IPS DF 4.7 (cell line): ENCODE results near the gene AIM2.
A peak's percentile ranks its signal among the peaks of the same experiment; 100 is the strongest.
"Not testable (repeated sequence)": the region's sequence is repeated elsewhere in the genome, so short reads cannot be mapped to it uniquely, and the experiment has no call there.

ENCODE experiments used
- DNase-seq: peaks from one replicate; pipeline ENCODE4 v3.0.0-alpha.2; 2013; ENCODE audit warnings: low spot score; ENCODE audit errors: extremely low read depth

Gene AIM2

GRCh38 chr1:159076438-159077119 lies at the start of gene AIM2:
Gene AIM2 (minus strand): TSS chr1:159076766. CDS start chr1:159073499, 3,267 bp downstream.
- no peak for DNase-seq

GRCh38 chr1:159123587-159123986 lies 47.0 kb upstream of the AIM2 start:
- no peak for DNase-seq

- no peak for DNase-seq
These were observed 45.5 kb upstream of the AIM2 start for GRCh38 chr1:159122005-159122621.

GRCh38 chr1:159121526-159121925 lies 45.0 kb upstream of the AIM2 start:
- no peak for DNase-seq

GRCh38 chr1:159120317-159120716 lies 43.8 kb upstream of the AIM2 start:
- no peak for DNase-seq

GRCh38 chr1:159113596-159114433 lies 37.2 kb upstream of the AIM2 start:
- DNase-seq = no peak

GRCh38 chr1:159103021-159103420 lies 26.5 kb upstream of the AIM2 start:
- not testable (repeated sequence) for DNase-seq

- no peak for DNase-seq
These were observed 24.0 kb upstream of the AIM2 start for GRCh38 chr1:159100589-159100988.

- no peak for DNase-seq
These were observed 22.0 kb upstream of the AIM2 start for GRCh38 chr1:159098596-159098995.

- DNase-seq = no peak
These were observed 15.6 kb upstream of the AIM2 start for GRCh38 chr1:159092036-159092760.

- no peak for DNase-seq
These were observed 15.1 kb upstream of the AIM2 start for GRCh38 chr1:159091607-159092031.

GRCh38 chr1:159091180-159091560 lies 14.6 kb upstream of the AIM2 start:
- no peak for DNase-seq

- no peak for DNase-seq
These were observed 14.0 kb upstream of the AIM2 start for GRCh38 chr1:159090286-159091179.

GRCh38 chr1:159089184-159089791 lies 12.7 kb upstream of the AIM2 start:
- peak; percentile 9 for DNase-seq

GRCh38 chr1:159088546-159089183 lies 12.1 kb upstream of the AIM2 start:
- no peak for DNase-seq

- no peak for DNase-seq
These were observed 11.5 kb upstream of the AIM2 start for GRCh38 chr1:159088050-159088449.

- DNase-seq = no peak
These were observed 8.3 kb upstream of the AIM2 start for GRCh38 chr1:159084867-159085266.

- no peak for DNase-seq
These were observed 7.6 kb upstream of the AIM2 start for GRCh38 chr1:159084152-159084551.

GRCh38 chr1:159083013-159083412 lies 6.4 kb upstream of the AIM2 start:
- DNase-seq = no peak

GRCh38 chr1:159081626-159082025 lies 5.1 kb upstream of the AIM2 start:
- DNase-seq = no peak
